WI38 (cell line): ENCODE measurements around the gene TCF3.
A peak's percentile ranks its signal among the peaks of the same experiment; 100 is the strongest.

Experiments
- H3K4me3 ChIP-seq: 2 replicates; pipeline ENCODE4 v1.5.1; 2011; ENCODE audit warnings: low read depth, mild to moderate bottlenecking, control low read depth, low read length
- TF ChIP-seq, protein P1 (sequence below): IDR thresholded peaks from 2 replicates; pipeline ENCODE4 v1.5.1; 2012; ENCODE audit warnings: low read depth, mild to moderate bottlenecking, control low read depth, low read length

TCF3 gene

GRCh38 chr19:1676351-1677266 lies 24.2 kb upstream of the TCF3 start:
- TF ChIP-seq, protein P1, sequence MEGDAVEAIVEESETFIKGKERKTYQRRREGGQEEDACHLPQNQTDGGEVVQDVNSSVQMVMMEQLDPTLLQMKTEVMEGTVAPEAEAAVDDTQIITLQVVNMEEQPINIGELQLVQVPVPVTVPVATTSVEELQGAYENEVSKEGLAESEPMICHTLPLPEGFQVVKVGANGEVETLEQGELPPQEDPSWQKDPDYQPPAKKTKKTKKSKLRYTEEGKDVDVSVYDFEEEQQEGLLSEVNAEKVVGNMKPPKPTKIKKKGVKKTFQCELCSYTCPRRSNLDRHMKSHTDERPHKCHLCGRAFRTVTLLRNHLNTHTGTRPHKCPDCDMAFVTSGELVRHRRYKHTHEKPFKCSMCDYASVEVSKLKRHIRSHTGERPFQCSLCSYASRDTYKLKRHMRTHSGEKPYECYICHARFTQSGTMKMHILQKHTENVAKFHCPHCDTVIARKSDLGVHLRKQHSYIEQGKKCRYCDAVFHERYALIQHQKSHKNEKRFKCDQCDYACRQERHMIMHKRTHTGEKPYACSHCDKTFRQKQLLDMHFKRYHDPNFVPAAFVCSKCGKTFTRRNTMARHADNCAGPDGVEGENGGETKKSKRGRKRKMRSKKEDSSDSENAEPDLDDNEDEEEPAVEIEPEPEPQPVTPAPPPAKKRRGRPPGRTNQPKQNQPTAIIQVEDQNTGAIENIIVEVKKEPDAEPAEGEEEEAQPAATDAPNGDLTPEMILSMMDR, result no peak
- no peak overlapping the region for H3K4me3 ChIP-seq

DNA sequence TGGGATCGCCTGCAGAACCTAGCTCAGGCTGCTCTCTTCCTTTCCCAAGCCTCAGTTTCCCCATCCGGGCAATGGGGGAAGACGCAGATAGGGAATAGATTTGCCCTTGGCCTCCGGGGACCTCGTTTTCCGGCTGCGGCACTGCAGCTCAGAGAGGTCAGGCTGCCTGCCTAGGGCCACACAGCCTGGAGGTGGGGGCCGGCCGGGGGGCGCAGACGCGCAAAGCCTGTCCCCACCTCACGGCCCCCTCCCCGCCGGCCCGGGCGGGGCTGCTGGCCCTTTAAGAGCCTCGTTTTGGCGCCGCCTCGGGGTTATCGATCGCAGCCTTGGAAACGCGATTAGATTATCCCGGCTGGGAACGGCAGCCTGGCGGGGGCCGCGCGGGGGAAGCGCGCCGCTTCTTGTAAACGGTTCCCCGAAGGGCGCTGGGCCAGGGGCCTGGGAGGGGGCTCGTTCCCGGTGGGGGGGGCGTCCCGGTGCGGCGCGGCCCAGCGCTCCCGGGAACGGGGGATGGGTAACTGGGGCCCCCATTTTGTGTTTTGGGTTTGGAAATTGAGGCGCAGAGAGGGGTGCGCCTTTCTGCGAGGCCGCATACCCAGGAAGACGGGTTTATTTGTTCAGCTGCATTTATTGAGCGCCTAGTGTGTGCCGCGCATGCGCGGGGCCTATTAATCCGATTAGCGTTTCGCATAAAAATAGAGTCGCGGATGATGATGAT lies 23.4 kb upstream of the TCF3 start:
- TF ChIP-seq, protein P1, result no peak
- H3K4me3 ChIP-seq, result no peak overlapping the region

- H3K4me3 ChIP-seq, result no peak overlapping the region
- TF ChIP-seq, protein P1, result no peak
Measured at GRCh38 chr19:1674293-1674679, 21.9 kb upstream of the TCF3 start.

- no peak overlapping the region for H3K4me3 ChIP-seq
- TF ChIP-seq, protein P1, result no peak
Measured at GRCh38 chr19:1673645-1674292, 21.4 kb upstream of the TCF3 start.

- H3K4me3 ChIP-seq, result no peak overlapping the region
- TF ChIP-seq, protein P1, result no peak
Measured at GRCh38 chr19:1672769-1673644, 20.6 kb upstream of the TCF3 start.

DNA sequence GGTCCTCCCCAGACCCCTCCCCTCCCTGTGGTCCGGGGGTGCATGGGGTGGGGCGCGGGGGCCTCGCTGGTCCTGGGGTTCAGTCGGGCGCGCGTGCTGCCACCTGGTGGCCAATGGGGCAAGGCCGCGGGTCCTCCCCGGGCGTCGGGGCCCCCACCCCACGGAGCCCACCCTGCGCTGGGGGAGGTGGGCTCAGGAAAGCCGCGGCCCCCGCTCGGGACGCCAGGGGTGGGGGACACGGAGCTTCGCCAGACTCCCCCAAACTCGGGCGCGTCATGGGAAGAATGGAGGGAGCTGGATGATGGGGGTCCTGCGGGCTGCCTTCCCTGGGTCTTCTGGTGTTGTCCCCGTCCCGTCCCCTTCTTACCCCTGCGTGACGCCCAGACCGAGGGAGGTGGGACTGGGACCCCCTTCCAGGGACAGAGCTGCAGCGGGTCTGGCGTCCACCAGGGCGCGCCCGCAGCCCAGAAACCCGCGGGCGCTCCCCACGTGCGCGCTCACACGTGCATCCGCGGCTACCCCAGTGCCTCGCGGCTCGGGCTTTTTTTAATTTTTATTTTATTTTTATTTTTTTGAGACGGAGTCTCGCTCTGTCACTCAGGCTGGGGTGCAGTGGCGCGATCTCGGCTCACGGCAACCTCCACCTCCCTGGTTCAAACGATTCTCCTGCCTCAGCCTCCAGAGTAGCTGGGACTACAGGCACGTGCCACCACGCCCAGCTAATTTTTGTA lies 19.8 kb upstream of the TCF3 start:
- TF ChIP-seq, protein P1, result peak; percentile 76
- H3K4me3 ChIP-seq, result peak overlapping the region; percentile 40
